ENCODE results near the gene NEB. TPM values are rescaled to one million over a fixed set of nuclear protein-coding genes. Genes with fewer than 3 reads are reported as not detected.

The NEB gene
- 1 to 10 TPM in 3 of 5 donors, under 1 TPM in 2; 0.91 to 1.4 (median 1.3) TPM for total RNA-seq
- 2.2 TPM for total RNA-seq (2013)
- total RNA-seq = 0.63 to 6.5 (median 3.4) reads per million in 29 experiments

GRCh38 chr2:151733771-151734672, at the start of gene NEB:
Gene NEB (minus strand): TSS chr2:151734476. CDS start chr2:151733156, 1,320 bp downstream.
- Histone ChIP-seq H3K27me3 (replicated peaks in 1 of 2; ENCODE audit: control insufficient read depth in 2 of 2, extremely low read depth in 1 of 2, insufficient read depth in 2 of 2, low read length in 1 of 2) (no peaks in the 10 kb centered on the region), H3K9me3 (no peaks in the 10 kb centered on the region), H3K4me3 (ENCODE audit: control insufficient read depth in 1 of 2, extremely low read depth in 1 of 2, low read length in 1 of 2) (no peak within 1 kb of the TSS), H3K36me3 (ENCODE audit: control insufficient read depth in 2 of 2, extremely low read depth in 1 of 2, insufficient read depth in 1 of 2, low read length in 1 of 2) (no peaks in the 10 kb centered on the region), H3K27ac (ENCODE audit: low read length) (no peak within 1 kb of the TSS), H3K4me1 (ENCODE audit: control insufficient read depth in 1 of 2, extremely low read depth in 1 of 2, insufficient read depth in 2 of 2, low read length in 2 of 2) (no peaks in the 10 kb centered on the region)
- 77% methylated on average over 2 of the region's 11 CpGs for WGBS (ENCODE audit: insufficient coverage)
- DNase-seq = no peak
- Mint-ChIP-seq H3K27ac (no peak within 1 kb of the TSS), H3K36me3 (peaks cover 2% of the 10 kb centered on the region), H3K9me3 (peaks cover 0 to 3% (median 0%) of the 10 kb centered on the region in 3 donors), H3K27me3 (no peaks in the 10 kb centered on the region), H3K4me1 (peaks cover 0 to 12% (median 2%) of the 10 kb centered on the region in 3 donors), H3K4me3 (no peak within 1 kb of the TSS)
- POLR2A ChIA-PET = no interaction called here
- CTCF ChIA-PET = interaction anchor here in 1 of 2 donors (0.6 kb wide), 1 partner anchor 49 kb away, joined by 4 read pairs; no protein-coding TSS in a partner anchor
- ATAC-seq (replicated peaks in 1 of 4) = no peak

DNA sequence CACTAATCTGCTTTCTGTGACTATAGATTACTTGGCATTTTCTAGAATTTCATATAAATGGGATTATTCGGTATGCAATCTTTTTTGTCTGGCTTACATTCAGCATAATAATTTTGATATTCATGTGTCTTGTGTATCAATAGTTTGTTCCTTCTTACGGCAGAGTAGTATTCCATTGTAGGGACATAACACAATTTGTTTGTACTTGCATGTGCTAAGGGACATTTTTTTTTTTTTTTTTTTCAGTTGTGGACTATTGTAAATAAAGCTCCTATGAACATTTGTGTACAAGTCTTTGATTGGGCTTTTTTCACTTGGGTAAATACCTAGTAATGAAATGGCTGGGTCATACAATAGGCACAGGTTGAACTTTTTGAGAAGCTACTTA, 48.9 kb upstream of the NEB start:
- Histone ChIP-seq H3K4me3 (ENCODE audit: control insufficient read depth in 1 of 2, extremely low read depth in 1 of 2, low read length in 1 of 2) (no peak overlapping the region), H3K27me3 (replicated peaks in 1 of 2; ENCODE audit: control insufficient read depth in 2 of 2, extremely low read depth in 1 of 2, insufficient read depth in 2 of 2, low read length in 1 of 2) (no peaks in the 10 kb centered on the region), H3K4me1 (ENCODE audit: control insufficient read depth in 1 of 2, extremely low read depth in 1 of 2, insufficient read depth in 2 of 2, low read length in 2 of 2) (no peaks in the 10 kb centered on the region), H3K27ac (ENCODE audit: low read length) (no peak overlapping the region), H3K9me3 (no peaks in the 10 kb centered on the region), H3K36me3 (ENCODE audit: control insufficient read depth in 2 of 2, extremely low read depth in 1 of 2, insufficient read depth in 1 of 2, low read length in 1 of 2) (peaks cover 0 to 3% of the 10 kb centered on the region in 2 donors)
- Mint-ChIP-seq H3K4me1 (peaks cover 0 to 5% (median 0%) of the 10 kb centered on the region in 3 donors), H3K36me3 (peaks cover 60% of the 10 kb centered on the region), H3K9me3 (peaks cover 0 to 11% (median 3%) of the 10 kb centered on the region in 3 donors), H3K27ac (no peak overlapping the region), H3K27me3 (no peaks in the 10 kb centered on the region), H3K4me3 (no peak overlapping the region)
- POLR2A ChIA-PET = no interaction called here
- CTCF ChIA-PET = interaction anchor here (0.6 to 0.7 kb wide), 4 partner anchors 23 to 239 kb away, joined by 4 to 6 read pairs (median 6); no protein-coding TSS in a partner anchor
- WGBS (ENCODE audit: insufficient coverage) = no CpG with 5 or more reads among the region's 2 CpGs
- DNase-seq = no peak
- no peak for ATAC-seq (replicated peaks in 1 of 4)

DNA sequence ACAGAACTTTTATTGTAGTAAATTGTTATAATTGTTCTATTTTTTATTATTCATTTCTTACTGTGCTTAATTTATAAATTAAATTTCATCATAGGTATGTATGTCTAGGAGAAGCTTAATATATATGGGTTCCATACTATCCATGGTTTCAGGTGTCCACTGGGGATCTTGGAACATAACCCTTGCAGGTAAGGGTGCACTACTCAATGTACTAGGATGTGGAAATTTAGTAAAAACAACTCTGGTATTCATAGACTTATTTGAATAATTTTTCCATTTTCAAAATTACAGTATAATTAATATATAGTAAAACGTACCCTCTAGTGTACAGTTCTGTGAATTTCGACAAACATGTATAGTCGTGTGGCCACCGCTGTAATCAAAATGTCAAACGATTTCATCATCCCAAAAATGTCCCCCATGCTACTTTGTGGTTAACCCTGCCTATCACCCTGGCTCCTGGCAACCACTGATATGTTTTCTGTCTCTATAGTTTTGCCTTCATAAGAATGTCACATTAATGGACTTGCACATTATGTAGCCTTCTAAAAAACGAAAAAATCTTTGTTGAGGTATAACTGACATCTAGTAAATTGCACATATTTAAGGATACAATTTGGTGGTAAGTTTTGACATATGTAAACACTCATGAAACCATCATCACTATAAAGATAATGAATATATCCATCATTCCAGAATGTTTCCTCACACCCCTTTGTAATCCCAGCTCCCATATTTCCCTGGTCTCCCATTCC, 48.3 kb upstream of the NEB start:
- CTCF ChIA-PET = no interaction called here
- no peak overlapping the region for H3K4me3 Mint-ChIP-seq
- H3K36me3 Mint-ChIP-seq = peaks cover 60% of the 10 kb centered on the region

GRCh38 chr2:151781642-151782041, 47.4 kb upstream of the NEB start:
- 100% methylated on average over 1 of the region's 4 CpGs for WGBS (ENCODE audit: insufficient coverage)
- H3K4me1 Mint-ChIP-seq = peaks cover 0 to 5% (median 0%) of the 10 kb centered on the region in 3 donors
- ChIA-PET CTCF (no interaction called here), POLR2A (no interaction called here)
- ATAC-seq (replicated peaks in 1 of 4) = no peak
- no peaks in the 10 kb centered on the region for H3K27me3 ChIP-seq (replicated peaks in 1 of 2; ENCODE audit: control insufficient read depth in 2 of 2, extremely low read depth in 1 of 2, insufficient read depth in 2 of 2, low read length in 1 of 2)
- no peak overlapping the region for H3K4me3 Mint-ChIP-seq
- peaks cover 0 to 11% (median 3%) of the 10 kb centered on the region in 3 donors for H3K9me3 Mint-ChIP-seq
- no peak for DNase-seq
- no peak overlapping the region for H3K27ac ChIP-seq (ENCODE audit: low read length)
- no peaks in the 10 kb centered on the region for H3K27me3 Mint-ChIP-seq
- peaks cover 0 to 5% of the 10 kb centered on the region in 2 donors for H3K36me3 ChIP-seq (ENCODE audit: control insufficient read depth in 2 of 2, extremely low read depth in 1 of 2, insufficient read depth in 1 of 2, low read length in 1 of 2)
- H3K4me1 ChIP-seq (ENCODE audit: control insufficient read depth in 1 of 2, extremely low read depth in 1 of 2, insufficient read depth in 2 of 2, low read length in 2 of 2) = no peaks in the 10 kb centered on the region
- H3K4me3 ChIP-seq (ENCODE audit: control insufficient read depth in 1 of 2, extremely low read depth in 1 of 2, low read length in 1 of 2) = no peak overlapping the region
- peaks cover 68% of the 10 kb centered on the region for H3K36me3 Mint-ChIP-seq
- H3K27ac Mint-ChIP-seq = no peak overlapping the region
- no peaks in the 10 kb centered on the region for H3K9me3 ChIP-seq

More for the DNA sequence above, 48.3 kb upstream of the NEB start:
- no peak overlapping the region for H3K4me3 ChIP-seq (ENCODE audit: control insufficient read depth in 1 of 2, extremely low read depth in 1 of 2, low read length in 1 of 2)
- Mint-ChIP-seq H3K4me1 (peaks cover 0 to 5% (median 0%) of the 10 kb centered on the region in 3 donors), H3K9me3 (peaks cover 0 to 11% (median 3%) of the 10 kb centered on the region in 3 donors), H3K27ac (no peak overlapping the region), H3K27me3 (no peaks in the 10 kb centered on the region)
- no peak overlapping the region for H3K27ac ChIP-seq (ENCODE audit: low read length)
- 93% methylated on average over 5 of the region's 6 CpGs for WGBS (ENCODE audit: insufficient coverage)
- POLR2A ChIA-PET = no interaction called here
- no peaks in the 10 kb centered on the region for H3K9me3 ChIP-seq
- H3K36me3 ChIP-seq (ENCODE audit: control insufficient read depth in 2 of 2, extremely low read depth in 1 of 2, insufficient read depth in 1 of 2, low read length in 1 of 2) = peaks cover 0 to 5% of the 10 kb centered on the region in 2 donors
- ATAC-seq (replicated peaks in 1 of 4) (no peak), DNase-seq (no peak)
- H3K4me1 ChIP-seq (ENCODE audit: control insufficient read depth in 1 of 2, extremely low read depth in 1 of 2, insufficient read depth in 2 of 2, low read length in 2 of 2) = no peaks in the 10 kb centered on the region
- H3K27me3 ChIP-seq (replicated peaks in 1 of 2; ENCODE audit: control insufficient read depth in 2 of 2, extremely low read depth in 1 of 2, insufficient read depth in 2 of 2, low read length in 1 of 2) = no peaks in the 10 kb centered on the region

DNA sequence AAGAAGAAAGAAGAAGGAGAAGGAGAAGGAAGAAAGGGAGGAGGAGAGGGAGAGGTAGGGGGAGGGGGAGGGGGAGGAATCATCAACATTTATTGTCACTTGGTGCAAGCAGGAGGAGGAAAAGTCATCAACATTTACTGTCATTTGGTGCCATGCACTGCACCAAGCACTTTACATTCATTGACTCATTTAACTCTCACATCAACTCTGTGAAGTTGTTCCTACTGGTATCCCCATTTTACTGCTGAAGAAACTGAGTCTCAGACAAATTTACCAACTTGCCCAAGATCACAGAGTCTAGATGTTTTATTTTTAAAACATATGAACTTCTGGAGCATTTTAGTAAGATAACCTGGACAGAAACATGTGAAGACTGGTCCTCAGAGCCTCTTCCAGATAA, 46.7 kb upstream of the NEB start:
- Mint-ChIP-seq H3K9me3 (peaks cover 0 to 11% (median 3%) of the 10 kb centered on the region in 3 donors), H3K4me1 (peaks cover 0 to 5% (median 0%) of the 10 kb centered on the region in 3 donors), H3K36me3 (peaks cover 75% of the 10 kb centered on the region), H3K4me3 (no peak overlapping the region), H3K27ac (no peak overlapping the region), H3K27me3 (no peaks in the 10 kb centered on the region)
- no peak overlapping the region for H3K4me3 ChIP-seq (ENCODE audit: control insufficient read depth in 1 of 2, extremely low read depth in 1 of 2, low read length in 1 of 2)
- DNase-seq (no peak), ATAC-seq (replicated peaks in 1 of 4) (no peak)
- H3K27ac ChIP-seq (ENCODE audit: low read length) = no peak overlapping the region
- H3K36me3 ChIP-seq (ENCODE audit: control insufficient read depth in 2 of 2, extremely low read depth in 1 of 2, insufficient read depth in 1 of 2, low read length in 1 of 2) = peaks cover 0 to 8% of the 10 kb centered on the region in 2 donors
- H3K27me3 ChIP-seq (replicated peaks in 1 of 2; ENCODE audit: control insufficient read depth in 2 of 2, extremely low read depth in 1 of 2, insufficient read depth in 2 of 2, low read length in 1 of 2) = no peaks in the 10 kb centered on the region
- ChIA-PET POLR2A (no interaction called here), CTCF (no interaction called here)
- no peaks in the 10 kb centered on the region for H3K4me1 ChIP-seq (ENCODE audit: control insufficient read depth in 1 of 2, extremely low read depth in 1 of 2, insufficient read depth in 2 of 2, low read length in 2 of 2)
- no peaks in the 10 kb centered on the region for H3K9me3 ChIP-seq

DNA sequence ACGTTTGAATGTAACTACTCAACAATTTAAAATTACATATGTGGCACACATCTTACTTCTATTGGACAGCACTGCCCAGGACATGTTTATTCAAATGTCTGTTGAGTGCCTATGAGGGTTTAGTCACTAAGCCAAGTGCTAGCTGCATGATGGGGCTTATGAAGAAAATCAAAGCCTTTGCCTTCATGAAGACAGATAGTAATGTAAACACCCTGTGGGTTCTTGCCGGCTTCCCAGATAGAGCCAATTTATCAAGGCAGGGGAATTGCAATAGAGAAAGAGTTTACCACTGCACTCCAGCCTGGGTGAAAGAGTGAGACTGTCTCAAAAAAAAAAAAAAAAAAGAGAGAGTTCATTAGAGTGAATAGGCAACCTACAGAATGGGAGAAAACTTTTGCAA, 43.7 kb upstream of the NEB start:
- no peaks in the 10 kb centered on the region for H3K27me3 ChIP-seq (replicated peaks in 1 of 2; ENCODE audit: control insufficient read depth in 2 of 2, extremely low read depth in 1 of 2, insufficient read depth in 2 of 2, low read length in 1 of 2)
- ChIA-PET POLR2A (no interaction called here), CTCF (interaction anchor here in 1 of 2 donors (0.7 kb wide), 1 partner anchor 985 kb away, joined by 4 read pairs; no protein-coding TSS in a partner anchor)
- no peaks in the 10 kb centered on the region for H3K9me3 ChIP-seq
- DNase-seq = no peak
- Mint-ChIP-seq H3K27me3 (no peaks in the 10 kb centered on the region), H3K9me3 (peaks cover 0 to 11% (median 3%) of the 10 kb centered on the region in 3 donors), H3K4me3 (no peak overlapping the region), H3K4me1 (peaks cover 0 to 2% (median 0%) of the 10 kb centered on the region in 3 donors), H3K27ac (no peak overlapping the region), H3K36me3 (peaks cover 66% of the 10 kb centered on the region)
- peaks cover 0 to 5% of the 10 kb centered on the region in 2 donors for H3K36me3 ChIP-seq (ENCODE audit: control insufficient read depth in 2 of 2, extremely low read depth in 1 of 2, insufficient read depth in 1 of 2, low read length in 1 of 2)
- H3K27ac ChIP-seq (ENCODE audit: low read length) = no peak overlapping the region
- H3K4me1 ChIP-seq (ENCODE audit: control insufficient read depth in 1 of 2, extremely low read depth in 1 of 2, insufficient read depth in 2 of 2, low read length in 2 of 2) = no peaks in the 10 kb centered on the region
- no CpG with 5 or more reads among the region's 2 CpGs for WGBS (ENCODE audit: insufficient coverage)
- no peak for ATAC-seq (replicated peaks in 1 of 4)
- no peak overlapping the region for H3K4me3 ChIP-seq (ENCODE audit: control insufficient read depth in 1 of 2, extremely low read depth in 1 of 2, low read length in 1 of 2)

Data from T-cell (primary cell).